ENCODE measurements around the gene SPDYC.

The SPDYC gene

GRCh38 chr11:65207918-65208784 lies 38.1 kb downstream of the SPDYC start:
- DNase-seq = no peak

- DNase-seq = no peak
Observed at GRCh38 chr11:65208785-65209710, 39.0 kb downstream of the SPDYC start.

- no peak for DNase-seq
Observed at GRCh38 chr11:65209711-65210360, 39.8 kb downstream of the SPDYC start.

GRCh38 chr11:65210361-65210731 lies 40.3 kb downstream of the SPDYC start:
- DNase-seq = no peak

- DNase-seq = no peak
Observed at GRCh38 chr11:65210748-65211147, 40.7 kb downstream of the SPDYC start.

- DNase-seq = no peak
Observed at GRCh38 chr11:65211293-65212105, 41.5 kb downstream of the SPDYC start.

- no peak for DNase-seq
Observed at GRCh38 chr11:65212226-65212801, 42.3 kb downstream of the SPDYC start.

- no peak for DNase-seq
Observed at GRCh38 chr11:65213322-65214211, 43.5 kb downstream of the SPDYC start.

- DNase-seq = no peak
Observed at GRCh38 chr11:65214212-65214845, 44.3 kb downstream of the SPDYC start.

- no peak for DNase-seq
Observed at GRCh38 chr11:65215441-65216076, 45.5 kb downstream of the SPDYC start.

- no peak for DNase-seq
Observed at GRCh38 chr11:65216830-65217229, 46.8 kb downstream of the SPDYC start.

GRCh38 chr11:65217441-65218423 lies 47.7 kb downstream of the SPDYC start:
- no peak for DNase-seq

- no peak for DNase-seq
Observed at GRCh38 chr11:65218446-65218845, 48.4 kb downstream of the SPDYC start.

- no peak for DNase-seq
Observed at GRCh38 chr11:65219930-65220213, 49.8 kb downstream of the SPDYC start.

GRCh38 chr11:65221026-65221425 lies 51.0 kb downstream of the SPDYC start:
- DNase-seq = no peak
